GM18505 (cell line): ENCODE results near the gene LTF.
"Not testable (repeated sequence)": the region's sequence is repeated elsewhere in the genome, so short reads cannot be mapped to it uniquely, and the experiment has no call there.

Experiments
- ATAC-seq: cut with Tn5 transposase; IDR thresholded peaks from one replicate; pipeline ENCODE4 v1.9.1; 2021; ENCODE audit not compliant: unreplicated experiment
- POLR2A ChIP-seq: IDR thresholded peaks from 4 replicates; pipeline ENCODE4 v1.6.1; 2011; ENCODE audit warnings: borderline replicate concordance; ENCODE audit not compliant: insufficient read depth, insufficient read length; ENCODE audit errors: extremely low read depth

Gene LTF

GRCh38 chr3:46413951-46414350 lies 50.8 kb downstream of the LTF start:
- no peak for ATAC-seq
- TF ChIP-seq POLR2A = no peak

- ATAC-seq = no peak
- TF ChIP-seq POLR2A = no peak
Measured at GRCh38 chr3:46412786-46413298, 51.9 kb downstream of the LTF start.

- no peak for ATAC-seq
Measured at GRCh38 chr3:46411271-46411670, 53.4 kb downstream of the LTF start.

GRCh38 chr3:46410669-46411068 lies 54.0 kb downstream of the LTF start:
- ATAC-seq = no peak
- TF ChIP-seq POLR2A = no peak

More at GRCh38 chr3:46411271-46411670, 53.4 kb downstream of the LTF start:
- no peak for TF ChIP-seq POLR2A

GRCh38 chr3:46409739-46410489 lies 54.8 kb downstream of the LTF start:
- no peak for ATAC-seq
- TF ChIP-seq POLR2A = no peak

- TF ChIP-seq POLR2A = no peak
- no peak for ATAC-seq
Measured at GRCh38 chr3:46408853-46409252, 55.9 kb downstream of the LTF start.

- ATAC-seq = no peak
- TF ChIP-seq POLR2A = no peak
Measured at GRCh38 chr3:46407970-46408369, 56.7 kb downstream of the LTF start.

GRCh38 chr3:46406788-46407611 lies 57.7 kb downstream of the LTF start, which contains the start of the genes CCR5AS and CCRL2:
TSS of gene CCR5AS (minus strand) at chr3:46407066.
TSS of gene CCRL2 (plus strand) at chr3:46407259. CDS start at chr3:46408080, 821 bp downstream.
- no peak for TF ChIP-seq POLR2A
- no peak for ATAC-seq

- ATAC-seq = no peak
- no peak for TF ChIP-seq POLR2A
Measured at GRCh38 chr3:46406443-46406787, 58.3 kb downstream of the LTF start.

GRCh38 chr3:46405301-46406019 lies 59.2 kb downstream of the LTF start:
- TF ChIP-seq POLR2A = no peak
- no peak for ATAC-seq

- ATAC-seq = not testable (repeated sequence)
Measured at GRCh38 chr3:46402902-46403301, 61.8 kb downstream of the LTF start.

- ATAC-seq = no peak
- TF ChIP-seq POLR2A = no peak
Measured at GRCh38 chr3:46401579-46401978, 63.1 kb downstream of the LTF start.

GRCh38 chr3:46400846-46401245 lies 63.9 kb downstream of the LTF start:
- ATAC-seq = no peak
- no peak for TF ChIP-seq POLR2A

- ATAC-seq = no peak
- no peak for TF ChIP-seq POLR2A
Measured at GRCh38 chr3:46400000-46400734, 64.5 kb downstream of the LTF start.
